Liver (tissue), 9 donors: ENCODE results near the gene ADAMTS14. TPM values are rescaled to one million over a fixed set of nuclear protein-coding genes. Genes with fewer than 3 reads are reported as not detected.
A peak's percentile ranks its signal among the peaks of the same experiment; 100 is the strongest.

ENCODE experiments used
- DNase-seq: peaks from one replicate; pipeline ENCODE4 v3.0.0-alpha.2; 2017; ENCODE audit warnings: low spot score
- H3K27ac ChIP-seq, 2 donors: one replicate each; pipeline ENCODE4 v1.7.0; 2013; ENCODE audit warnings: inconsistent platforms in 2 of 2, low read length in 2 of 2, control low read depth in 1 of 2, low read depth in 1 of 2, mild to moderate bottlenecking in 1 of 2
- H3K27me3 ChIP-seq, 4 donors: one replicate each; pipeline versions ENCODE4 v1.6.1 to v1.7.0; 2013; ENCODE audit warnings: low read length in 3 of 4, inconsistent platforms in 1 of 4, mild to moderate bottlenecking in 1 of 4, moderate library complexity in 1 of 4; ENCODE audit not compliant: control insufficient read depth in 4 of 4, insufficient read depth in 4 of 4
- H3K36me3 ChIP-seq, 4 donors: one replicate each; pipeline versions ENCODE4 v1.6.1 to v1.7.0; 2013; ENCODE audit warnings: low read length in 3 of 4, mild to moderate bottlenecking in 3 of 4, low read depth in 1 of 4, moderate library complexity in 1 of 4; ENCODE audit not compliant: control insufficient read depth in 4 of 4, insufficient read depth in 3 of 4
- H3K4me1 ChIP-seq, 4 donors: one replicate each; pipeline versions ENCODE4 v1.6.1 to v1.7.0; 2013; ENCODE audit warnings: low read length in 3 of 4, mild to moderate bottlenecking in 3 of 4, moderate library complexity in 1 of 4; ENCODE audit not compliant: control insufficient read depth in 4 of 4, insufficient read depth in 4 of 4
- H3K4me3 ChIP-seq, 3 donors: one replicate each; pipeline versions ENCODE4 v1.6.1 to v1.7.0; 2013; ENCODE audit warnings: low read length in 3 of 3, control low read depth in 1 of 3, low read depth in 1 of 3, mild to moderate bottlenecking in 1 of 3
- H3K9ac ChIP-seq, 2 donors: one replicate each; pipeline ENCODE4 v1.7.0; 2013; ENCODE audit warnings: low read length in 2 of 2, mild to moderate bottlenecking in 2 of 2, moderate library complexity in 2 of 2, control low read depth in 1 of 2, low read depth in 1 of 2
- H3K9me3 ChIP-seq, 4 donors: one replicate each; pipeline versions ENCODE4 v1.6.1 to v1.7.0; 2013; ENCODE audit warnings: low read length in 3 of 4; ENCODE audit not compliant: control insufficient read depth in 4 of 4
- ATF3 ChIP-seq: IDR thresholded peaks from 2 replicates; pipeline ENCODE4 v1.6.1; 2016; ENCODE audit warnings: antibody characterized with exemption
- FOXA2 ChIP-seq: IDR thresholded peaks from 2 replicates; pipeline ENCODE4 v1.6.1; 2016; ENCODE audit warnings: antibody characterized with exemption
- GABPA ChIP-seq, 2 donors: IDR thresholded peaks in 1 of 2; conservative IDR thresholded peaks in 1 of 2; 2 replicates each; pipeline ENCODE4 v1.6.1; 2016; ENCODE audit warnings: antibody characterized with exemption in 2 of 2, mild to moderate bottlenecking in 1 of 2, moderate library complexity in 1 of 2
- HNF4A ChIP-seq, 2 donors: conservative IDR thresholded peaks; 2 replicates each; pipeline ENCODE4 v1.6.1; 2016; ENCODE audit warnings: antibody characterized with exemption in 2 of 2, mild to moderate bottlenecking in 2 of 2
- HNF4G ChIP-seq: IDR thresholded peaks from 2 replicates; pipeline ENCODE4 v1.6.1; 2016; ENCODE audit warnings: antibody characterized with exemption
- JUND ChIP-seq, 2 donors: IDR thresholded peaks; 2 replicates each; pipeline ENCODE4 v1.6.1; 2016; ENCODE audit warnings: antibody characterized with exemption in 2 of 2
- NR2F2 ChIP-seq: IDR thresholded peaks from 2 replicates; pipeline ENCODE4 v1.6.1; 2016; ENCODE audit warnings: antibody characterized with exemption
- RAD21 ChIP-seq, 2 donors: IDR thresholded peaks; 2 replicates each; pipeline ENCODE4 v1.6.1; 2016; ENCODE audit warnings: antibody characterized with exemption in 2 of 2, mild to moderate bottlenecking in 2 of 2
- REST ChIP-seq: IDR thresholded peaks from 2 replicates; pipeline ENCODE4 v1.6.1; 2016; ENCODE audit warnings: antibody characterized with exemption, mild to moderate bottlenecking
- RXRA ChIP-seq, 2 donors: IDR thresholded peaks; 2 replicates each; pipeline ENCODE4 v1.6.1; 2017 to 2018; ENCODE audit warnings: antibody characterized with exemption in 2 of 2, mild to moderate bottlenecking in 1 of 2
- SP1 ChIP-seq: IDR thresholded peaks from 2 replicates; pipeline ENCODE4 v1.6.1; 2018; ENCODE audit warnings: antibody characterized with exemption, mild to moderate bottlenecking
- TAF1 ChIP-seq: conservative IDR thresholded peaks from 2 replicates; pipeline ENCODE4 v1.6.1; 2016; ENCODE audit warnings: antibody characterized with exemption, mild to moderate bottlenecking
- WGBS: extraction: QIAGEN DNeasy Blood & Tissue Kit; methylation state at CpG from one replicate; pipeline ENCODE4 v1.1.7; 2013; 5-methylcytosine and 5-hydroxymethylcytosine counted together
- polyA plus RNA-seq, 2 donors: library from polyadenylated mRNA; stranded (reverse) in 1 of 2; unstranded in 1 of 2; fragments of 200-250 nt in 1 of 2; fragments of >200 nt in 1 of 2; fragmentation: Nextera tagmentation in 1 of 2; extraction: Ambion mirVana in 1 of 2; gene quantifications; one replicate each; pipeline versions ENCODE4 v1.2.1 to v1.2.3, GENCODE V29; 2013 to 2015
- total RNA-seq, 2 donors: library from RNA; depleted of rRNA; stranded (reverse); fragments of >200 nt; gene quantifications; one replicate each; pipeline ENCODE4 v1.2.3, GENCODE V29; 2014
- TF ChIP-seq, protein P1 (sequence below): IDR thresholded peaks from 2 replicates; pipeline ENCODE4 v1.6.1; 2016; ENCODE audit warnings: antibody characterized with exemption
- donor health status: healthy.
- donor health status: healthy.
- donor health status: healthy.
- donor health status: healthy.
- donor health status: healthy.

Gene ADAMTS14
- total and polyA plus RNA-seq, 4 donors = 0.09 to 0.33 (median 0.13) TPM

DNA sequence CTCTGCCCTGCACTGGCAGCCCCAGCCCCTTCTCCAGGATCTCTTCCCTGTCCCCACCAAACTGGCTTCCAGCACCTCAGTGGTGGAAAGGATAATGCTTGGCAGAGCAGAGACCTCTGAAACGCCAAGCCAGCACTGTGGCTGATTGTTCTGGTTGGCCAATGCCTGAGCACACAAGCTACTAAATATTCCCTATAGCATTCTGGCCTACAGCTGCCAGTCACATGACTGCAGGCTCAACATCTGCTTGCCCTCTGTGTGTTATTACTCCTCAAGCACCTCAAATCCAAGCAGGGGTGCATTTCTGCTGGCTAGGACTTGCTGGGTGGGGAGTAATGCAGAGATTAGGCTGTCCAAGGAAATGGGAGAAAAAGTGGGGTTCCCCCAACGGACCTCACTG is 106.8 kb downstream of the ADAMTS14 start:
- no peaks in the 10 kb centered on the region for H3K36me3 ChIP-seq
- 87% methylated on average over 2 of the region's 2 CpGs for WGBS
- DNase-seq = no peak
- no peaks in the 10 kb centered on the region for H3K27me3 ChIP-seq
- no peaks in the 10 kb centered on the region for H3K4me1 ChIP-seq
- H3K9me3 ChIP-seq = no peaks in the 10 kb centered on the region
- TF ChIP-seq FOXA2 = no peak
- TF ChIP-seq TAF1 = no peak
- no peak for TF ChIP-seq HNF4G
- H3K9ac ChIP-seq = no peak overlapping the region
- no peak overlapping the region for H3K27ac ChIP-seq
- H3K4me3 ChIP-seq = no peak overlapping the region

DNA sequence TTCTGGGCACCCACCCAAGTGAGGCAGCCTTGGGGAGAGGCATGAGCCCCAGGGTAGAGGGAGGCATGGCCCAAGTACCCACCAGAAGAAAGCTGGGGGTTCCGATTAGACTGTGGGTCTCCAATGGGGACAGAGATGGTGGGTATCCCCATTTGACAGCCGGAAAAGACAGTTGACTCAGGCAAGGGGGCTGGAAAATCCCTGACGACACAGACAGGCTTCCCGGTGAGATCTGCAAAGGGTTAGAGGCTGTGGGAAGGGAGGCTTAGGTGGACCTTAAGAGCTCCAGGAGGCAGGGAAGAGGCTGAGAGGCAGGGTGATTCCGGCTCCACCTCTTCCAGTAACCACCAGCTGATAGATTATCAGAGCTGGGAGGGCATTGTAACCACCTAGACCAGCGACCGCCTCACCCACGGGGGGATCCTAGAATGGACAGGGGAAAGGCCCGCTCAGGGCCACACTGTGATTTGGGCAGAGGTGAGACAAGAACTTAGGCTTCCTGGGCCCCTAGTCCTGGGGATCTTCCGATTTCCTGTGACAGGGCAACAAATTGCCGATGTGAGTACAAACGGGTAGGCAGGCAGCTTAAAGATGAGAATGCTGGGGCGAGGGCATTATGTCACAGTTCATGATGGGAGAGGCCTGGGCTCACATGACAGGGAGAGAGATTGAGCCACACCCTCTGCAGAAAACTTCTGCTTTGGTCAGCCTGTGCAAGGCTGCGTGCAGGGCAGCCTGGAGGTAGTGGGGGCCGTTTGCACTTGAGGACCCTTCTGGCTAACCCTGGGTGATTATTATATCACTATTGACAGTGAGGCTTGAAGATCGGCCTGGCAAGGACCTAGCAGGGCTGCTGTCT is 107.4 kb downstream of the ADAMTS14 start:
- Histone ChIP-seq H3K27ac (no peak overlapping the region), H3K27me3 (no peaks in the 10 kb centered on the region), H3K9me3 (no peaks in the 10 kb centered on the region), H3K36me3 (no peaks in the 10 kb centered on the region), H3K4me1 (no peaks in the 10 kb centered on the region), H3K9ac (no peak overlapping the region), H3K4me3 (no peak overlapping the region)
- DNase-seq = peak; percentile 27
- TF ChIP-seq ATF3 (no peak), SP1 (no peak), HNF4G (no peak), GABPA (IDR thresholded peaks at IDR 0.05 in 1 of 2, conservative IDR thresholded peaks at IDR 0.05 in 1 of 2) (no peak), RAD21 (IDR thresholded peaks at IDR 0.05) (no peak), FOXA2 (no peak), JUND (IDR thresholded peaks at IDR 0.05) (no peak), HNF4A (conservative IDR thresholded peaks at IDR 0.05) (no peak)
- TF ChIP-seq, protein P1, sequence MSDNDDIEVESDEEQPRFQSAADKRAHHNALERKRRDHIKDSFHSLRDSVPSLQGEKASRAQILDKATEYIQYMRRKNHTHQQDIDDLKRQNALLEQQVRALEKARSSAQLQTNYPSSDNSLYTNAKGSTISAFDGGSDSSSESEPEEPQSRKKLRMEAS = no peak
- 77% methylated on average over 16 of the region's 16 CpGs for WGBS

DNA sequence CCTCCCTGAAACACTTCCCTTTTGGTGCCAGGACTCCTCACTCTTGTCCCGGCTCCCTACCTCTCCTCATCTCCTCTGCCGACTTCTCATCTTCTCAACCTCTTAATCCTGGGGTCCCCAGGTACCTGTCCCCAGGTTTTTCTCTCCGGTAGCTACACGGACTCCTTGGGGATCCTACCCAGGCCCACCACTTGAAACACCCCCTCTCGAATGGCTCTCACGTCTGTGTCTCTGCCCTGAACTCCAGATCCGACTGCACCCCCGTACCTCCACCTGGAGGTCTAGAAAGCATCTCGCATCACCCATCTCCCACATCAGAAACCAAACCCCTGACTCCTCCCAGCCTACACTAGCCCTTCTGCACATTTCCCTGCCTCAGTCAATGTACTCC is 108.1 kb downstream of the ADAMTS14 start:
- Histone ChIP-seq H3K4me3 (no peak overlapping the region), H3K9me3 (no peaks in the 10 kb centered on the region), H3K27ac (no peak overlapping the region), H3K9ac (no peak overlapping the region), H3K36me3 (no peaks in the 10 kb centered on the region), H3K27me3 (no peaks in the 10 kb centered on the region), H3K4me1 (no peaks in the 10 kb centered on the region)
- no peak for DNase-seq
- WGBS = 94% methylated on average over 9 of the region's 9 CpGs
- TF ChIP-seq NR2F2 = no peak
- no peak for TF ChIP-seq RAD21 (IDR thresholded peaks at IDR 0.05)
- no peak for TF ChIP-seq REST
- TF ChIP-seq, protein P1 = no peak
- no peak for TF ChIP-seq HNF4A (conservative IDR thresholded peaks at IDR 0.05)
- no peak for TF ChIP-seq RXRA (IDR thresholded peaks at IDR 0.05)
- no peak for TF ChIP-seq TAF1
- TF ChIP-seq JUND (IDR thresholded peaks at IDR 0.05) = no peak
